HCT116 (cell line): ENCODE data around the gene SELENON. TPM values are rescaled to one million over a fixed set of nuclear protein-coding genes. Genes with fewer than 3 reads are reported as not detected.

Experiments
- ATAC-seq: fragments of 200-7000 bp; cut with Tn5 transposase; 2 replicates; pipeline ENCODE4 v1.9.1; 2020; ENCODE audit warnings: mild to moderate bottlenecking, moderate library complexity
- BruUV-seq: library from RNA; stranded (reverse); fragments of 400-500 nt; replicated peaks from 2 replicates; lab custom pipeline; 2021; lab: Mats Ljungman, UMichigan
- CTCF ChIA-PET: fragments of 300-600 bp; sonication (Branson Sonifier 250); formaldehyde crosslinking; loops from one replicate; lab custom pipeline; 2021; ENCODE audit warnings: antibody characterized with exemption; lab: Charles Lee
- POLR2A ChIA-PET: fragments of 300-600, 350-600 bp; sonication (Branson Sonifier 250); formaldehyde crosslinking; loops from one replicate; lab custom pipeline; 2021; ENCODE audit warnings: antibody characterized with exemption; lab: Charles Lee
- RAD21 ChIA-PET, 2 experiments: fragments of 300-600 bp; sonication (Branson Sonifier 250); formaldehyde crosslinking; loops; one replicate each; lab custom pipeline; 2023; ENCODE audit warnings: low total read pairs in 2 of 2; ENCODE audit not compliant: uncharacterized antibody in 2 of 2, unreplicated experiment in 2 of 2, low non-redundant PET in 1 of 2; lab: Charles Lee
- DNase-seq: peaks from one replicate; pipeline ENCODE4 v3.0.0-alpha.2; 2010; ENCODE audit warnings: low read depth, low spot score
- H2AFZ ChIP-seq: fragments of 200-600 bp; shearing (Covaris generic), sonication (generic); 2 replicates; pipeline ENCODE4 v1.6.1; 2017; ENCODE audit warnings: low read depth, mixed run types, mixed read lengths, antibody characterized with exemption, low read length; ENCODE audit not compliant: poor library complexity, severe bottlenecking
- H3K27ac ChIP-seq: 2 replicates; pipeline ENCODE4 v1.5.1; 2012; ENCODE audit warnings: low read depth, low read length
- H3K27me3 ChIP-seq: fragments of 200-600 bp; sonication (generic); 2 replicates; pipeline ENCODE4 v1.6.1; 2016; ENCODE audit warnings: mixed run types, low read length, mixed read lengths; ENCODE audit not compliant: insufficient read depth
- H3K36me3 ChIP-seq, 2 experiments: fragments of 200-500 bp in 1 of 2; fragments of 200-600 bp in 1 of 2; sonication (Bioruptor generic) in 1 of 2; sonication (generic) in 1 of 2; 2 replicates each; pipeline versions ENCODE4 v1.5.1 to v1.6.1; 2014 to 2016; ENCODE audit warnings: low read length in 2 of 2, inconsistent platforms in 1 of 2, mixed read lengths in 1 of 2, mixed run types in 1 of 2; ENCODE audit not compliant: insufficient read depth in 2 of 2, control insufficient read depth in 1 of 2
- H3K4me1 ChIP-seq, 2 experiments: fragments of 200-600 bp in 1 of 2; sonication (generic) in 1 of 2; 2 replicates each; pipeline versions ENCODE4 v1.5.1 to v1.6.1; 2012 to 2017; ENCODE audit warnings: low read length in 2 of 2, inconsistent platforms in 1 of 2, mild to moderate bottlenecking in 1 of 2, mixed read lengths in 1 of 2, mixed run types in 1 of 2, moderate library complexity in 1 of 2; ENCODE audit not compliant: insufficient read depth in 2 of 2, control insufficient read depth in 1 of 2
- H3K4me2 ChIP-seq: fragments of 200-600 bp; sonication (generic); 2 replicates; pipeline ENCODE4 v1.6.1; 2017; ENCODE audit warnings: mixed run types, low read length, mixed read lengths
- H3K4me3 ChIP-seq, 2 experiments: fragments of 200-600 bp in 1 of 2; sonication (generic) in 1 of 2; replicated peaks in 1 of 2; 2 replicates each; pipeline ENCODE4 v1.5.1; 2011 to 2016; ENCODE audit warnings: low read length in 2 of 2, control low read depth in 1 of 2, low read depth in 1 of 2, mild to moderate bottlenecking in 1 of 2, mixed read lengths in 1 of 2, mixed run types in 1 of 2
- H3K79me2 ChIP-seq: fragments of 200-600 bp; sonication (generic); 2 replicates; pipeline ENCODE4 v1.6.1; 2017; ENCODE audit warnings: mild to moderate bottlenecking, mixed run types, low read length, moderate library complexity, mixed read lengths; ENCODE audit not compliant: insufficient read depth
- H3K9ac ChIP-seq: fragments of 200-600 bp; sonication (generic); 2 replicates; pipeline ENCODE4 v1.6.1; 2016; ENCODE audit warnings: low read length, mixed read lengths
- H3K9me2 ChIP-seq: fragments of 200-600 bp; sonication (generic), shearing (Covaris generic); 2 replicates; pipeline ENCODE4 v1.6.1; 2017; ENCODE audit warnings: mixed run types, mild to moderate bottlenecking, moderate library complexity; ENCODE audit not compliant: insufficient read depth
- H3K9me3 ChIP-seq, 2 experiments: fragments of 200-500 bp in 1 of 2; fragments of 200-600 bp in 1 of 2; sonication (Bioruptor generic) in 1 of 2; sonication (generic) in 1 of 2; 2 replicates each; pipeline ENCODE4 v1.6.1; 2014 to 2017; ENCODE audit warnings: low read length in 2 of 2, mixed read lengths in 2 of 2, inconsistent platforms in 1 of 2, low read depth in 1 of 2, mild to moderate bottlenecking in 1 of 2, mixed run types in 1 of 2, moderate library complexity in 1 of 2; ENCODE audit not compliant: control insufficient read depth in 1 of 2, insufficient read depth in 1 of 2
- H4K20me1 ChIP-seq: fragments of 200-600 bp; sonication (generic), shearing (Covaris generic); 2 replicates; pipeline ENCODE4 v1.6.1; 2017; ENCODE audit warnings: mixed run types, mild to moderate bottlenecking, moderate library complexity; ENCODE audit not compliant: insufficient read depth
- CEBPB ChIP-seq: IDR thresholded peaks from 2 replicates; pipeline ENCODE4 v1.6.1; 2012; ENCODE audit warnings: low read depth
- CTCF ChIP-seq, 3 experiments: fragments of 200-600 bp in 1 of 3; sonication (generic) in 1 of 3; IDR thresholded peaks in 2 of 3; conservative IDR thresholded peaks in 1 of 3; 2 replicates each; pipeline ENCODE4 v1.5.1; 2012 to 2017; ENCODE audit warnings: low read depth in 2 of 3, low read length in 2 of 3, antibody characterized with exemption in 1 of 3, borderline replicate concordance in 1 of 3, control low read depth in 1 of 3, mild to moderate bottlenecking in 1 of 3, mixed read lengths in 1 of 3, mixed run types in 1 of 3, moderate library complexity in 1 of 3; ENCODE audit not compliant: insufficient read depth in 1 of 3
- MAX ChIP-seq: IDR thresholded peaks from 2 replicates; pipeline ENCODE4 v1.6.1; 2012
- POLR2AphosphoS5 ChIP-seq: IDR thresholded peaks from 2 replicates; pipeline ENCODE4 v1.6.1; 2011; ENCODE audit warnings: mild to moderate bottlenecking, low read depth, low read length, moderate library complexity
- intact Hi-C: fragments of 100-400 bp; cut with micrococcal nuclease; formaldehyde crosslinking; loops from 2 replicates; pipeline ENCODE4 v1.10.0; 2022
- total RNA-seq: library from RNA; stranded (reverse); gene quantifications from one replicate; pipeline ENCODE4 v1.2.1, GENCODE V29; 2021; ENCODE audit not compliant: unreplicated experiment

The SELENON gene
- total RNA-seq, 1 experiment from 2014 or later, result 85.1 TPM

DNA sequence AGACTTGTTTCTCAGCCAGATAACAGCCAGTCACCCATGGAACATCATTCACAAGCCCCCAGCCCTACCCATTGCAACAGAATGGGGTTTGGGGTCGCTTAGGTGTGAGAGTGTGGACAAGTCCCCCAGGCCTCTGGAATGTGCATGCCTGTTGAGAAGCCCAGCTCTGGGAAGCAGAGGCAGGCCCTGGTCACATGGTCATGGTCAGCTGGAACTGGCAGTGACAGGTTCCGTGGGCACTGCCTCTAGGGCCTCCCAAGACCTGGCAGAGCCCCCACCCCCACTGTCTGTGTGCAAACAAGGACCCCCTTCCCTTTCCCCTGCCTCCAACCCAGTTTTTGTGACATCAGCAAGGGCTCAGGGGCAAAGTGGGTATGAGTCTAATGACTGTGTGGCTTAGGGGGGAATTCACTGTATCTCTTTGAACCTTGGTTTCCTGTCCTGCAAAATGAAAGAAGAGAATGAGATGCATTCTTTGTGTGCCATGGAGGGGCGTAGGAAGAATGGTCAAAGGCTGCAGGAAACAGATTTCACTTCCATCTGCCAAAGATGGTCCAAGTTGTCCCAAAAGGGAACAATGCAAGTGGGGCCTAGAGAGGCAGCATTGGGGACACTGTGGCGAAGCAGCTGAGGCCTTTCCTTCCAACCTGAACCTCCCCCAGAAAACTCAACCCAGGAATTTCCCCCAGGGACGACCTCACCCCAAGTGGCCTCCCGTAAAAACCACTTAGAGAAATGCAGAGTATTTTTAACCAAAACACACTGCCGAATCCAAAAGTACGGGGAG, 34.7 kb upstream of the SELENON start:
- ChIA-PET POLR2A (no interaction called here), CTCF (no interaction called here), RAD21 (no interaction called here)
- no peaks in the 10 kb centered on the region for H4K20me1 ChIP-seq
- H3K4me3 ChIP-seq, result no peak overlapping the region
- H3K9me2 ChIP-seq, result no peaks in the 10 kb centered on the region
- intact Hi-C loops, result no loop called here
- no peaks in the 10 kb centered on the region for H3K4me1 ChIP-seq
- no TSS peak for BruUV-seq
- H3K36me3 ChIP-seq, result no peaks in the 10 kb centered on the region
- H3K79me2 ChIP-seq, result no peaks in the 10 kb centered on the region
- no peaks in the 10 kb centered on the region for H3K9me3 ChIP-seq
- no peak overlapping the region for H3K9ac ChIP-seq
- ATAC-seq (no peak), DNase-seq (no peak)
- H3K27me3 ChIP-seq, result no peaks in the 10 kb centered on the region
- no peak overlapping the region for H3K4me2 ChIP-seq
- H3K27ac ChIP-seq, result no peak overlapping the region
- TF ChIP-seq CEBPB, result no peak
- TF ChIP-seq POLR2AphosphoS5, result no peak
- no peak overlapping the region for H2AFZ ChIP-seq

DNA sequence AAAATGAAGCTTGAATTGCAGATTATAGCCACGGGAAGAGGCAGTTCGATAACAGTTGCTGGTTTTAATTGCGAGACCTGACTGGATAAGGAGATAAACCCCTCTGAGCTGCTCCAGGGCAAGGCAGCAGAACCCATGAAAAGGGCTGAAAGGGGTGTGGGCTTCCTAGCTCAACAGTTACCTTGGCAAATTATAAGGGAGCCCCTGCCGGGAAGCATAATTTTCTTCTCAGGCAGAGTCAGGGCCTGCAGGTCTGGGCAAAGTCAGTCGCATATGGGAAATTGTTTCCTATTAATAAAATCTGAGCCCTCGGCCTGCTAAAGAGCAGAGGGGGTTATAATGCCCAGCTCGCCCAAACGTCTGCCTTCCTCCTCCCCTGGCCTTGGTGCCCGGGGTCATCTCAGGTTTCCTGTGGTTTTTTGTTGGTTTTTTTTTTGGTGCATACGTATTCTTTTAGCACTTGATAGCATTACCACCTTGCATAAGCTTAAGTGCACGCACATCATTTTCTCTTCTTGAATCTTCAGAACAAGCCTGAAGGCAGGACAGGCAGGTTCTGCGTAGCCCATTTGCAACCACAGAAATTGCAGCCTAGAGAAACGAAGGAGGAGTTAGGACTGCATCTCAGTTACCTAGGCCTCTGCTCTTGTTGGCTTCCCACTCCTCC, 33.9 kb upstream of the SELENON start:
- Histone ChIP-seq H3K79me2 (no peaks in the 10 kb centered on the region), H3K36me3 (no peaks in the 10 kb centered on the region), H2AFZ (no peak overlapping the region), H3K9me3 (no peaks in the 10 kb centered on the region), H3K27ac (no peak overlapping the region), H3K4me3 (no peak overlapping the region)
- no peak for DNase-seq
- BruUV-seq, result no TSS peak
- CTCF ChIA-PET, result no interaction called here
- RAD21 ChIA-PET, result no interaction called here
- no peak for TF ChIP-seq CTCF (IDR thresholded peaks at IDR 0.05 in 2 of 3, conservative IDR thresholded peaks at IDR 0.05 in 1 of 3; ENCODE audit: borderline replicate concordance in 1 of 3, insufficient read depth in 1 of 3, low read depth in 2 of 3, low read length in 2 of 3)
- no peak for TF ChIP-seq MAX
- TF ChIP-seq, all 23 proteins: peak for 0
- no peaks in the 10 kb centered on the region for H3K27me3 ChIP-seq
- no peak for ATAC-seq
- intact Hi-C loops, result no loop called here
- POLR2A ChIA-PET, result no interaction called here
- H4K20me1 ChIP-seq, result no peaks in the 10 kb centered on the region
- no peaks in the 10 kb centered on the region for H3K9me2 ChIP-seq
- H3K9ac ChIP-seq, result no peak overlapping the region
- H3K4me1 ChIP-seq, result no peaks in the 10 kb centered on the region
- no peak overlapping the region for H3K4me2 ChIP-seq
